Upper lobe of left lung (tissue), 6 donors: ENCODE data around the gene ARID1B. TPM values are rescaled to one million over a fixed set of nuclear protein-coding genes. Genes with fewer than 3 reads are reported as not detected.

Experiments
- ATAC-seq, 2 donors: fragments of 200-7000 bp; cut with Tn5 transposase; one replicate each; pipeline ENCODE4 v1.9.1; 2022; ENCODE audit warnings: mild to moderate bottlenecking in 2 of 2, moderate library complexity in 2 of 2; ENCODE audit not compliant: low FRiP score in 2 of 2
- DNase-seq, 2 donors: peaks; one replicate each; pipeline ENCODE4 v3.0.0-alpha.2; 2019 to 2020
- H3K27ac ChIP-seq, 4 donors: fragments of 200-600 bp; sonication (generic); one replicate each; pipeline ENCODE4 v1.5.1; 2016 to 2019
- H3K27me3 ChIP-seq, 4 donors: fragments of 200-600 bp; sonication (generic); one replicate each; pipeline ENCODE4 v1.5.1; 2017 to 2019
- H3K36me3 ChIP-seq, 4 donors: fragments of 200-600 bp; sonication (generic); one replicate each; pipeline ENCODE4 v1.5.1; 2016 to 2019
- H3K4me1 ChIP-seq, 4 donors: fragments of 200-600 bp; sonication (generic); one replicate each; pipeline ENCODE4 v1.5.1; 2018 to 2019
- H3K4me3 ChIP-seq, 4 donors: fragments of 200-600 bp; sonication (generic); one replicate each; pipeline ENCODE4 v1.5.1; 2017 to 2019; ENCODE audit warnings: mild to moderate bottlenecking in 2 of 4, moderate library complexity in 1 of 4
- H3K9me3 ChIP-seq, 4 donors: fragments of 200-600 bp; sonication (generic); one replicate each; pipeline ENCODE4 v1.5.1; 2018 to 2019
- EP300 ChIP-seq, 4 donors: sonication (generic); formaldehyde crosslinking; IDR thresholded peaks; one replicate each; pipeline ENCODE4 v1.5.1; 2017; ENCODE audit warnings: antibody characterized with exemption in 4 of 4, control low read depth in 2 of 4
- POLR2A ChIP-seq, 4 donors: fragments of 450-650 bp; IDR thresholded peaks; one replicate each; pipeline ENCODE4 v1.5.1; 2016 to 2017; ENCODE audit warnings: antibody characterized with exemption in 4 of 4, mild to moderate bottlenecking in 2 of 4
- POLR2AphosphoS5 ChIP-seq, 2 donors: sonication (generic); formaldehyde crosslinking; IDR thresholded peaks; one replicate each; pipeline ENCODE4 v1.5.1; 2017; ENCODE audit warnings: antibody characterized with exemption in 2 of 2
- WGBS, 2 donors: methylation state at CpG; one replicate each; pipeline ENCODE4 v1.1.5; 2017 to 2018; 5-methylcytosine and 5-hydroxymethylcytosine counted together
- total RNA-seq, 6 donors: library from RNA; depleted of rRNA in 4 of 6; stranded (reverse); fragments of >200 nt in 4 of 6; gene quantifications; one replicate each; pipeline versions ENCODE4 v1.1.0 to v1.2.1, GENCODE V29; 2016 to 2021
- TF ChIP-seq, protein P1 (sequence below), 6 experiments: fragments of 450-650 bp in 4 of 6; fragments of 200-600 bp in 2 of 6; sonication (generic) in 2 of 6; IDR thresholded peaks; one replicate each; pipeline ENCODE4 v1.5.1; 2016 to 2019; ENCODE audit warnings: antibody characterized with exemption in 6 of 6
- donor health status: DM: no; HTN: no; CAD: no; lungs with moderate emphysema.
- donor health status: DM: no; HTN: yes; CAD: no; lungs with severe emphysema.

ARID1B gene
- total RNA-seq, 6 donors from 2014 or later, result 66.4 to 168 (median 109) TPM

DNA sequence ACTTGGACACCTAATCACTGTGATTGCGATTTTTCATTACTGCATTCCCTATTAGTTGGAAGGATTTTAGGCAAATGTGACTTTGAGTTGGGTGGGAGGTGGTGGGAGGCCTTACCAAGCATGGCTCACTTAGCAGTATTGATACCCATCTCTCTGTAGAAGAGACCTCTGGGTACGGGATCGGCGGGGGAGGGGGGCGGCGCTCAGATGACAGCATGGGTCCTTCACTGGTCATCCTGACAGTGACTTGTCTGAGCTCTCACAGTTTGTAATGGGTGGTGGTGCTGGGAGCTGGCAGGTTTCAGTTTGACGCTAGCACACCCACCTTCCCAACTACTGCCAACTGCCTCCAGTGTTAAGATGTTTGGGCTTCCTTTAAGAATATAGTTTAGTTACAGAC, 231.4 kb downstream of the ARID1B start:
- peak in 1 of 2 donors; percentile 76 for DNase-seq
- no peaks in the 10 kb centered on the region for H3K4me1 ChIP-seq
- H3K36me3 ChIP-seq, result no peaks in the 10 kb centered on the region
- no peak overlapping the region for H3K27ac ChIP-seq
- ATAC-seq, result no peak
- 99% methylated on average over 6 to 7 of the region's 7 CpGs for WGBS, 2 donors
- no peaks in the 10 kb centered on the region for H3K27me3 ChIP-seq
- no peak overlapping the region for H3K4me3 ChIP-seq
- TF ChIP-seq POLR2A (IDR thresholded peaks at IDR 0.05) (no peak), EP300 (IDR thresholded peaks at IDR 0.05) (no peak), POLR2AphosphoS5 (IDR thresholded peaks at IDR 0.05) (no peak)
- TF ChIP-seq, protein P1, sequence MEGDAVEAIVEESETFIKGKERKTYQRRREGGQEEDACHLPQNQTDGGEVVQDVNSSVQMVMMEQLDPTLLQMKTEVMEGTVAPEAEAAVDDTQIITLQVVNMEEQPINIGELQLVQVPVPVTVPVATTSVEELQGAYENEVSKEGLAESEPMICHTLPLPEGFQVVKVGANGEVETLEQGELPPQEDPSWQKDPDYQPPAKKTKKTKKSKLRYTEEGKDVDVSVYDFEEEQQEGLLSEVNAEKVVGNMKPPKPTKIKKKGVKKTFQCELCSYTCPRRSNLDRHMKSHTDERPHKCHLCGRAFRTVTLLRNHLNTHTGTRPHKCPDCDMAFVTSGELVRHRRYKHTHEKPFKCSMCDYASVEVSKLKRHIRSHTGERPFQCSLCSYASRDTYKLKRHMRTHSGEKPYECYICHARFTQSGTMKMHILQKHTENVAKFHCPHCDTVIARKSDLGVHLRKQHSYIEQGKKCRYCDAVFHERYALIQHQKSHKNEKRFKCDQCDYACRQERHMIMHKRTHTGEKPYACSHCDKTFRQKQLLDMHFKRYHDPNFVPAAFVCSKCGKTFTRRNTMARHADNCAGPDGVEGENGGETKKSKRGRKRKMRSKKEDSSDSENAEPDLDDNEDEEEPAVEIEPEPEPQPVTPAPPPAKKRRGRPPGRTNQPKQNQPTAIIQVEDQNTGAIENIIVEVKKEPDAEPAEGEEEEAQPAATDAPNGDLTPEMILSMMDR (IDR thresholded peaks at IDR 0.05), result no peak
- no peaks in the 10 kb centered on the region for H3K9me3 ChIP-seq

DNA sequence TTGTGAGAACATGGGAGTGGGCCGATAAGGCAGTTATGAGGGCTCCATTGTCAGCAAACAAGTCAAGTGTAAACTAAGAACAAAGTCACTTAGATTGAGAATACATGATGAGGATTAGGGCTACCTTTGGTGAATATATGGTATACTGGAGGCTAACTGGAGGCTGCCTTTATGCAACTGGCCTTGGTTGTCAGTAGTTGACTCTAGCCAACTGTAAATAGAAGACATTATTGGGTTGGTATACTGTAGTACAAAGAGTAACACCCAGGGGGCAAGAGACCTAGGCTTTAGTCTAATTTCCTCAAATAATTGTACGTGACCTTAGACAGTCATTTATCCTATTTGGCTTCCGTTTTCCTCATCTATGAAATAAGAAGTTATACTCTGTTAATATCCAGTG, 235.2 kb downstream of the ARID1B start:
- Histone ChIP-seq H3K9me3 (no peaks in the 10 kb centered on the region), H3K27ac (no peak overlapping the region), H3K4me3 (no peak overlapping the region), H3K27me3 (no peaks in the 10 kb centered on the region), H3K4me1 (no peaks in the 10 kb centered on the region), H3K36me3 (no peaks in the 10 kb centered on the region)
- TF ChIP-seq POLR2A (IDR thresholded peaks at IDR 0.05) (no peak), EP300 (IDR thresholded peaks at IDR 0.05) (no peak), POLR2AphosphoS5 (IDR thresholded peaks at IDR 0.05) (no peak)
- TF ChIP-seq, protein P1 (IDR thresholded peaks at IDR 0.05), result no peak
- ATAC-seq (no peak), DNase-seq (no peak)
- 96 to 100% methylated on average over 3 of the region's 3 CpGs for WGBS, 2 donors

DNA sequence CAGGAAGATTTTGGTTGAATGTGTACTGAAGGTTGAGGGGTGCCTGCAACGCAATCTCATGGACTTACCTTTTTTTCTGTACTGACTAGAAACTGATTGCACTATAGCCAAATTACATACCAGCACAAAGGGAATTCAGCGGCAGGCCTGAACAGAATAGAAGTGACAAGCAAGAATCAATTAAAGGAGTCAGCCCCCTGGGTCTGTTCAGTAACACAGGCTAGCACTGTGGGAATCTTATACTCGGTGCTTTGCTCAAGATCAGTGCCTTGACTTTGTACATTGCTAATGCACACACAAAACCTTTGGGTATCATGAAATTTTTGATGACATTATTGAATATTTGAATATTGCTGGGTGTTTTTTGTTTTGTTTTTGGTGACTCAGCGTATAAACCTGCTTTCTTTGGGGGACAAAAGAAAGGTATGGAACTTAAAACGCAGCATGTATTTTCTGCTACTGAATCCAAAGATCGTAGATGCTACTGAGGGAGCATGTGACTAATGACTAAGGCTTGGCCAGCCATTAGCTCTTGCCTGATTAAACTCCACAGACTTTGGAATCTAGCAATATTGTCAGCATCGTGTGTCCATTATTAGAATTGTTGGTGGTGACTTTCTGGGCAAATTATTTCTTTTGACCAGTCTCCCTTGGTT, 236.6 kb downstream of the ARID1B start:
- Histone ChIP-seq H3K36me3 (no peaks in the 10 kb centered on the region), H3K27ac (no peak overlapping the region), H3K9me3 (no peaks in the 10 kb centered on the region), H3K4me3 (no peak overlapping the region), H3K4me1 (no peaks in the 10 kb centered on the region), H3K27me3 (no peaks in the 10 kb centered on the region)
- 89 to 92% methylated on average over 7 of the region's 7 CpGs for WGBS, 2 donors
- no peak for DNase-seq
- no peak for ATAC-seq
- TF ChIP-seq POLR2A (IDR thresholded peaks at IDR 0.05) (no peak), EP300 (IDR thresholded peaks at IDR 0.05) (no peak), POLR2AphosphoS5 (IDR thresholded peaks at IDR 0.05) (no peak)
- TF ChIP-seq, protein P1 (IDR thresholded peaks at IDR 0.05), result no peak

DNA sequence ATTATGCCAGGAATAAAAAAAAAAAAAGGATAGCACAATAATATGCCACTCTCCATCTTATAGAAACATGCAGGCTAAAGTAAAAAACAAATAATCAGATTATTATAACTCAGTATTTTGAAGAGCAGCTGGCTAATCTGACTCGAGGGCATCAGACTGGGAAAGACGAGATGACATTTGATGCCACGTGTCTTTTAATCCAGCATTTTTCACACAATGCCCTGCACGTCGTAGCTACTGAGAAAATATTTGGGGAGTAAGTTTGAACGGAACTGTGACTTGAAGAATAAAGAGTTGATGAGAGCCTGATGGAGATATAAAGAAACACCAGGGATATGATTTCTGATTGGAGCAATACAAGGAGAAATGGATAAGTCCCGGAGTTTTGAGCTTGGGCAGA, 237.7 kb downstream of the ARID1B start:
- DNase-seq (no peak), ATAC-seq (no peak)
- peaks cover 5 to 9% (median 7%) of the 10 kb centered on the region in 4 donors for H3K4me1 ChIP-seq
- no peaks in the 10 kb centered on the region for H3K9me3 ChIP-seq
- no peak overlapping the region for H3K27ac ChIP-seq
- H3K4me3 ChIP-seq, result no peak overlapping the region
- H3K27me3 ChIP-seq, result no peaks in the 10 kb centered on the region
- no peaks in the 10 kb centered on the region for H3K36me3 ChIP-seq
- WGBS, 2 donors, result 73 to 79% methylated on average over 7 of the region's 7 CpGs
- no peak for TF ChIP-seq POLR2AphosphoS5 (IDR thresholded peaks at IDR 0.05)
- TF ChIP-seq, protein P1 (IDR thresholded peaks at IDR 0.05), result no peak
- TF ChIP-seq POLR2A (IDR thresholded peaks at IDR 0.05), result no peak
- no peak for TF ChIP-seq EP300 (IDR thresholded peaks at IDR 0.05)

DNA sequence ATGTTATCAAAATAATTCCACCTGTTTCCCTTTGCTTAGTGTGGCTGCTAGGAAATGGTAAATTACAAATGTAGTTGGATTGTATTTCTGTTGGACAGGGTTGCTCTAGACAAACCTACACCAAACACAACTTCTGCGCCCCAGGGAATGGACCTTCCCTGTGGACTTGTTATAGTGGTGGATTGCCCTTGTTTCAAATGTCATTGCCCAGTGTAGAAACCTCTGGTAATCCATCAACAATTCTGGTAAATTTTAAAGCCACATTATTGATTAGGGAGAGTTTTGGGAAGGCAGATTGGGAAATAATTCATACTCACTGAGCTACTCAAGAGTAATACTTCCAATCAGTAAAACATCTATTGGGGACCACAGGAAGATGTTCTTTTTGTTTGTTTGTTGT, 239.8 kb downstream of the ARID1B start:
- Histone ChIP-seq H3K27me3 (no peaks in the 10 kb centered on the region), H3K4me1 (peaks cover 11 to 14% (median 12%) of the 10 kb centered on the region in 4 donors), H3K36me3 (no peaks in the 10 kb centered on the region), H3K9me3 (no peaks in the 10 kb centered on the region), H3K4me3 (no peak overlapping the region), H3K27ac (no peak overlapping the region)
- ATAC-seq, result no peak
- WGBS, 2 donors, result 100% methylated on average over 1 of the region's 1 CpG
- no peak for DNase-seq
- TF ChIP-seq, protein P1 (IDR thresholded peaks at IDR 0.05), result no peak
- no peak for TF ChIP-seq POLR2AphosphoS5 (IDR thresholded peaks at IDR 0.05)
- TF ChIP-seq EP300 (IDR thresholded peaks at IDR 0.05), result no peak
- TF ChIP-seq POLR2A (IDR thresholded peaks at IDR 0.05), result no peak
